ENCODE data around the gene GOSR1. TPM values are rescaled to one million over a fixed set of nuclear protein-coding genes. Genes with fewer than 3 reads are reported as not detected.
"Not testable (repeated sequence)": the region's sequence is repeated elsewhere in the genome, so short reads cannot be mapped to it uniquely, and the experiment has no call there.

GOSR1 gene
- total RNA-seq, 3 donors from 2014 or later (not counting 1 experiment from before 2014, with no cell fraction given), result 45.0 to 57.5 (median 54.4) TPM

GRCh38 chr17:30558686-30559545 is 81.7 kb downstream of the GOSR1 start:
- Histone ChIP-seq H3K4me3 (ENCODE audit: low read length) (no peak overlapping the region), H3K27ac (ENCODE audit: low read length) (no peak overlapping the region), H3K36me3 (ENCODE audit: control insufficient read depth, insufficient read depth, low read length) (no peaks in the 10 kb centered on the region), H3K4me1 (ENCODE audit: control insufficient read depth, insufficient read depth, low read length) (no peaks in the 10 kb centered on the region), H3K9me3 (ENCODE audit: control insufficient read depth, insufficient read depth, low read length) (no peaks in the 10 kb centered on the region), H3K27me3 (ENCODE audit: control insufficient read depth, insufficient read depth, low read length) (no peaks in the 10 kb centered on the region)
- Mint-ChIP-seq H3K27me3 (ENCODE audit: low read depth in 2 of 2) (peaks cover 0 to 3% of the 10 kb centered on the region in 2 donors), H3K9me3 (no peaks in the 10 kb centered on the region), H3K36me3 (no peaks in the 10 kb centered on the region), H3K27ac (no peak overlapping the region), H3K4me3 (no peak overlapping the region), H3K4me1 (no peaks in the 10 kb centered on the region)
- ATAC-seq, result no peak
- no peak for DNase-seq
- WGBS (ENCODE audit: insufficient coverage), result 92% methylated on average over 19 of the region's 22 CpGs
- TF ChIP-seq CTCF (IDR thresholded peaks at IDR 0.05), result no peak
- intact Hi-C loops (cut with micrococcal nuclease), result no loop called here

- Histone ChIP-seq H3K4me1 (ENCODE audit: control insufficient read depth, insufficient read depth, low read length) (no peaks in the 10 kb centered on the region), H3K4me3 (ENCODE audit: low read length) (no peak overlapping the region), H3K9me3 (ENCODE audit: control insufficient read depth, insufficient read depth, low read length) (no peaks in the 10 kb centered on the region), H3K36me3 (ENCODE audit: control insufficient read depth, insufficient read depth, low read length) (no peaks in the 10 kb centered on the region), H3K27me3 (ENCODE audit: control insufficient read depth, insufficient read depth, low read length) (no peaks in the 10 kb centered on the region), H3K27ac (ENCODE audit: low read length) (no peak overlapping the region)
- 91% methylated on average over 7 of the region's 7 CpGs for WGBS (ENCODE audit: insufficient coverage)
- no peak overlapping the region for H3K4me3 Mint-ChIP-seq
- intact Hi-C loops (cut with micrococcal nuclease), result no loop called here
- peaks cover 0 to 3% of the 10 kb centered on the region in 2 donors for H3K27me3 Mint-ChIP-seq (ENCODE audit: low read depth in 2 of 2)
- TF ChIP-seq CTCF (IDR thresholded peaks at IDR 0.05), result no peak
- H3K9me3 Mint-ChIP-seq, result no peaks in the 10 kb centered on the region
- no peak for ATAC-seq
- H3K4me1 Mint-ChIP-seq, result no peaks in the 10 kb centered on the region
- no peak for DNase-seq
- H3K36me3 Mint-ChIP-seq, result no peaks in the 10 kb centered on the region
- H3K27ac Mint-ChIP-seq, result no peak overlapping the region
Measured at GRCh38 chr17:30559656-30560055, 82.4 kb downstream of the GOSR1 start.

DNA sequence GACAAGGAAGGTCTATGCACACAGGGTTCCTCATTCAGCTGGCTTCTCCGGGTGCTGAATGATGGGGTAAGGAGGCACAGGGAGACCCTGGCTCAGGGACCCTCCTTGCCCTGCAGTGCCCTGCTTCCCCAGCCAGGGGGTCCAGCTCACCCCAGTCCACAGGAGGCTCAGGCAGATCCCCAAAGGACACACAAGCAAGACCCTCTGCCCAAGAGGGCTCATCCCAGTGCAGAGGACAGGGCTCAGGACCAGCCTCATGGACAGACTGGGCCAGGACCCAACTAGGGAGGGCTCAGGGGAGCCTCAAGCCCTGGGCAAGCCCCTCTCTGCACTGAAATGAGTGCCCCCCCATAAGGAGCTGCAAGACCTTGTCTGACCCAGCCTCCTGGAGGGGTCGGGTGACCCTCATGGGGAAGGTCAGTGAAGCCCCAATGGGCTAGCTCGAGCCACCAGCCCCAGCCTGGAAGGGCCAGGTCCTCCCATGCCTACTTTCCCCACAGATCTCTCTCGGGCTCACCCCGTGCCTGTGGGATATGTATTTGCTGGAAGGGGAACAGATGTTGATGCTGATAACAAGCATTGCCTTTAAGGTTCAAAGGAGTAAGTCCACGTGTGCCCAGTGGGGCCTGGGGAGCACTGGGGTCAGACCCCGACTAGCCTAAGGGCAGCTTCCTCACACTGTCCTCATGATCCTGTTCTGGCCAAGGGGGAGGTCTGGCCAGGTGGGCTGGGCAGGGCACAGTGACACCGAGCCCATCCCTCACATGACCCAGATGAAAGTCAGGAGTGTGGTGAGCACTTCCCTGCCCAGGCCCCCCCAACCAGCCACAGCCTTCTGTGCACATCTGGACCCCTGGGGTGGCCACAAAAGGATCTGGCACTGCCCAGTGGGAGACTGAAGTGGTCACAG is 83.2 kb downstream of the GOSR1 start:
- H3K27ac ChIP-seq (ENCODE audit: low read length); H3K36me3 ChIP-seq (ENCODE audit: control insufficient read depth, insufficient read depth, low read length); H3K27ac Mint-ChIP-seq; H3K4me3 ChIP-seq (ENCODE audit: low read length); H3K9me3 Mint-ChIP-seq; H3K4me3 Mint-ChIP-seq; intact Hi-C loops (cut with micrococcal nuclease); ATAC-seq; H3K27me3 ChIP-seq (ENCODE audit: control insufficient read depth, insufficient read depth, low read length); H3K27me3 Mint-ChIP-seq (ENCODE audit: low read depth in 2 of 2); H3K4me1 Mint-ChIP-seq; H3K4me1 ChIP-seq (ENCODE audit: control insufficient read depth, insufficient read depth, low read length); H3K9me3 ChIP-seq (ENCODE audit: control insufficient read depth, insufficient read depth, low read length); DNase-seq; H3K36me3 Mint-ChIP-seq: not testable (repeated sequence)
- 65% methylated on average over 8 of the region's 8 CpGs for WGBS (ENCODE audit: insufficient coverage)

- DNase-seq; H3K4me3 Mint-ChIP-seq; H3K4me3 ChIP-seq (ENCODE audit: low read length); intact Hi-C loops (cut with micrococcal nuclease); H3K27me3 Mint-ChIP-seq (ENCODE audit: low read depth in 2 of 2); H3K27me3 ChIP-seq (ENCODE audit: control insufficient read depth, insufficient read depth, low read length); H3K36me3 Mint-ChIP-seq; H3K4me1 Mint-ChIP-seq; H3K4me1 ChIP-seq (ENCODE audit: control insufficient read depth, insufficient read depth, low read length); H3K27ac Mint-ChIP-seq; H3K36me3 ChIP-seq (ENCODE audit: control insufficient read depth, insufficient read depth, low read length); ATAC-seq; H3K9me3 ChIP-seq (ENCODE audit: control insufficient read depth, insufficient read depth, low read length); H3K27ac ChIP-seq (ENCODE audit: low read length); H3K9me3 Mint-ChIP-seq: not testable (repeated sequence)
- WGBS (ENCODE audit: insufficient coverage), result no CpG with 5 or more reads among the region's 1 CpG
Measured at GRCh38 chr17:30561766-30562165, 84.6 kb downstream of the GOSR1 start.

DNA sequence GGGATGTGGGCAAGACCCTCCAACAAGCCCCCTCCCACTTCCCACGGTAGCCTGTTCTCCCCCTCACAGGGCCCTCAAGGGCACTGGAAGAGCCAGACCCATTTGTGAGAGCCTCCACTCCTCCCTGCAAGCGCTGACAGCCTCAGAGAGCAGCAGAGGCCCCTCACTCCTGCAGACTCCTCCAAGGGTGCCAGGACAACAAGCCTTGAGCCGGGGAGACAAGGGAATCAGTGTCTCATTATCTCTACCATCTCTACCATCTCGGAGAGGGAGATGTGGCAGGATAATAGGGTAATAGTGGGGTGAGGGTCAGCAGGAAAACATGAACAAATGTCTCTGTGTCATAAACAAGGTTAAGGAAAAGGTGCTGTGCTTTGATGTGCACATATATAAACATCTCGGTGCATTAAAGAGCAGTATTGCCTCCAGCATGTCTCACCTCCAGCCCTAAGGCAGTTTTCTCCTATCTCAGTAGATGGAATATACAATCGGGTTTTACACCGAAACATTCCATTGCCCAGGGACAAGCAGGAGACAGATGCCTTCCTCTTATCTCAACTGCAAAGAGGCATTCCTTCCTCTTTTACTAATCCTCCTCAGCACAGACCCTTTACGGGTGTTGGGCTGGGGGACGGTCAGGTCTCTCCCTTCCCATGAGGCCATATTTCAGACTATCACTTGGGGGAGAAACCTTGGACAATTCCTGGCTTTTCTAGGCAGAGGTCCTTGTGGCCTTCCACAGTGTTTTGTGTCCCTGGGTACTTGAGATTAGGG is 86.1 kb downstream of the GOSR1 start:
- H3K36me3 Mint-ChIP-seq; H3K27ac Mint-ChIP-seq; intact Hi-C loops (cut with micrococcal nuclease); H3K4me1 Mint-ChIP-seq; H3K27ac ChIP-seq (ENCODE audit: low read length); H3K36me3 ChIP-seq (ENCODE audit: control insufficient read depth, insufficient read depth, low read length); H3K9me3 ChIP-seq (ENCODE audit: control insufficient read depth, insufficient read depth, low read length); H3K4me3 ChIP-seq (ENCODE audit: low read length); H3K4me3 Mint-ChIP-seq; DNase-seq; H3K4me1 ChIP-seq (ENCODE audit: control insufficient read depth, insufficient read depth, low read length); H3K27me3 Mint-ChIP-seq (ENCODE audit: low read depth in 2 of 2); H3K27me3 ChIP-seq (ENCODE audit: control insufficient read depth, insufficient read depth, low read length); H3K9me3 Mint-ChIP-seq: not testable (repeated sequence)
- WGBS (ENCODE audit: insufficient coverage), result 64% methylated on average over 6 of the region's 9 CpGs
- ATAC-seq, result peak in 1 of 3 donors; percentile 14

DNA sequence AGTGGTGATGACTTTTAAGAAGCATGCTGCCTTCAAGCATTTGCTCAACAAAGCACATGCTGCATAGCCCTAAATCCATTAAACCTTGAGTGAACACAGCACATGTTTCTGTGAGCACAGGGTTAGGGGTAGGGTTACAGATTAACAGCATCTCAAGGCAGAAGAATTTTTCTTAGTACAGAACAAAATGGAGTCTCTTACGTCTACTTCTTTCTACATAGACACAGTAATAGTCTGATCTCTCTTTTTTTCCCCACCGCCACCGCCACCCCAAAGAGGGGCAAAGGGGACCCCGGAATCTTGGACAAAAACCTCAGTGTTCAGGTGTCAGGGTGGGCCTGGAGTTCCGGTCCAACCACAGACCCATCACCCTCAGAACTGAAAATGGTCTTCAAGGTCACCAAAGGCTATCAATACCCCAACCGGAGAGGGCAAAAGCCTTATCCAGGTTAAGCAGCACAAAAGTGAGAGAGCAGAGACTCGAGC is 86.7 kb downstream of the GOSR1 start:
- DNase-seq; H3K27ac ChIP-seq (ENCODE audit: low read length); H3K9me3 ChIP-seq (ENCODE audit: control insufficient read depth, insufficient read depth, low read length); ATAC-seq; H3K9me3 Mint-ChIP-seq; H3K27me3 ChIP-seq (ENCODE audit: control insufficient read depth, insufficient read depth, low read length); H3K36me3 ChIP-seq (ENCODE audit: control insufficient read depth, insufficient read depth, low read length); H3K36me3 Mint-ChIP-seq; H3K27me3 Mint-ChIP-seq (ENCODE audit: low read depth in 2 of 2); H3K27ac Mint-ChIP-seq; H3K4me1 Mint-ChIP-seq; H3K4me3 ChIP-seq (ENCODE audit: low read length); H3K4me1 ChIP-seq (ENCODE audit: control insufficient read depth, insufficient read depth, low read length); intact Hi-C loops (cut with micrococcal nuclease); H3K4me3 Mint-ChIP-seq: not testable (repeated sequence)
- WGBS (ENCODE audit: insufficient coverage), result 80% methylated on average over 7 of the region's 7 CpGs

All from natural killer cell (primary cell).